Dermis microvascular lymphatic vessel endothelial cell (primary cell): ENCODE data around the gene GNB1. TPM values are rescaled to one million over a fixed set of nuclear protein-coding genes. Genes with fewer than 3 reads are reported as not detected.
A peak's percentile ranks its signal among the peaks of the same experiment; 100 is the strongest.

Experiments
- DNase-seq, 2 donors: peaks; one replicate each; pipeline versions ENCODE4 v3.0.0 to v3.0.0-alpha.2; 2010; ENCODE audit warnings: low read depth in 2 of 2
- total RNA-seq: library from RNA; depleted of rRNA; stranded (reverse); fragments of >200 nt; gene quantifications from 2 replicates; pipeline ENCODE4 v1.2.1, GENCODE V29; 2014

GNB1 gene
- total RNA-seq, 1 donor from 2014 or later, result 72.4 TPM

GRCh38 chr1:1922956-1923833 lies 32.3 kb upstream of the GNB1 start:
- no peak for DNase-seq

GRCh38 chr1:1922702-1922955 lies 31.7 kb upstream of the GNB1 start:
- no peak for DNase-seq

- DNase-seq, result no peak
Observed at GRCh38 chr1:1921901-1922701, 31.2 kb upstream of the GNB1 start.

GRCh38 chr1:1921459-1921862 lies 30.6 kb upstream of the GNB1 start:
- DNase-seq, result no peak

- no peak for DNase-seq
Observed at GRCh38 chr1:1920608-1921458, 29.9 kb upstream of the GNB1 start.

- no peak for DNase-seq
Observed at GRCh38 chr1:1920057-1920607, 29.2 kb upstream of the GNB1 start.

GRCh38 chr1:1919304-1920056 lies 28.6 kb upstream of the GNB1 start:
- DNase-seq, result peak; percentile 96 to 98

GRCh38 chr1:1918901-1919303 lies 28.0 kb upstream of the GNB1 start, which contains the start of gene TMEM52:
TMEM52 (minus strand) TSS chr1:1919279; CDS start chr1:1919265, 14 bp downstream.
- DNase-seq, result no peak

GRCh38 chr1:1917995-1918900 lies 27.4 kb upstream of the GNB1 start:
- no peak for DNase-seq

- no peak for DNase-seq
Observed at GRCh38 chr1:1917304-1917976, 26.6 kb upstream of the GNB1 start.

- no peak for DNase-seq
Observed at GRCh38 chr1:1916851-1917251, 26.0 kb upstream of the GNB1 start.

- no peak for DNase-seq
Observed at GRCh38 chr1:1915911-1916840, 25.3 kb upstream of the GNB1 start.

GRCh38 chr1:1914971-1915692 lies 24.2 kb upstream of the GNB1 start, which contains the start of gene CALML6:
CALML6 (plus strand) TSS chr1:1915260; CDS start chr1:1915281, 21 bp downstream.
- DNase-seq, result no peak

GRCh38 chr1:1914101-1914970 lies 23.4 kb upstream of the GNB1 start:
- DNase-seq, result no peak

GRCh38 chr1:1911350-1912041 lies 20.6 kb upstream of the GNB1 start:
- no peak for DNase-seq
